D721Med (cell line): Measurements from ENCODE around the gene PRAC2.

Experiments used
- DNase-seq: peaks from one replicate; pipeline ENCODE4 v3.0.0; 2011; ENCODE audit warnings: low spot score; ENCODE audit not compliant: insufficient read length
- FAIRE-seq: peaks from 2 replicates; lab custom pipeline; 2011; peaks lifted over from hg19 to GRCh38; lab: Jason Lieb, UNC
- TF ChIP-seq, protein P1 (sequence below): IDR thresholded peaks from 2 replicates; pipeline ENCODE4 v1.5.1; 2012; ENCODE audit warnings: mild to moderate bottlenecking, control low read depth; ENCODE audit not compliant: insufficient read depth; ENCODE audit errors: missing control alignments

PRAC2 gene

DNA sequence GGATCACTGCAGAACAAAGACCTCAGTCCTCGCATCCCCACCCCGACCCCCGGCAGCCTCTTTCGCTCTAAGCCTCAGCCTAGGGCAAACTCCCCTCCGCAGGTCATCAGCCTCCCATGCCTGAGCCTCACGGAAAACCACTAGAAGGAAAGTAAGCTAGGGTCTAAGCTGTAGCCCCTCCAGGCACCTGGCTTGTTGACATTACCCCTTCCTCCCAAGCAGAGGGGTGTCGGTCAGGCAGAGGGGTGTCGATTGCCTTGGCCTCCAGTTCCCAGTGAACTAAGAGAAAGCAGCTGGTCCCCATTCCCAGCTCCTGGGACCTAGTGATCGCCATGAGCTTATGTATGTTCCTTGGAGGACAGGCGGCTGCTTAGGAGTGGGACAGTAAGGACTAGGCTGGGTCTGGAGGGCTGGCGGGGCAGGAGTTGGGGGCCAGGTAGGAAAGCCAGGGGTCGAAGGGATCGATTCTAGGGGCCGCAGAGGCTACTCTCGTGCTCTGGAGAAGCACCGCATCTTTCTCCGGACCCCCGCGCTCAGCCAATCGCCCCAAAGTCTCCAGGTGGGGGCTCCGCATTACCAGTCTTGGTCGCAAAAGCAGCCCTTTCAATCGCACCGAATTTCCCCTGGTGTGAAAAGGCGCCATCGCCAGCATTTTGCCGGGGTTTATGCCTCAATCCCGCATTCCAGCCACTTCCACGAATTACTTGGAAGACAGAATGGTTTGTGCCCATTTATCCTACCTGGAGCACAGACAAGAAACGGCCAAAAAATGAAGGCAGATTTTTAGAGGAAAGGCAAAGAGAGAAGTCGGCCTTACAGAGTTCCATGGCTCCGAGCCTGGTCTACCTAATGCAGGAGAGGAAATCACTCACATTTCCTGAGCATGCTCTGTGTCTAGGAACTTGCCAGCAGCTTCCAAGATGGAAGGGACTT, 26.9 kb downstream of the PRAC2 start:
- TF ChIP-seq, protein P1, sequence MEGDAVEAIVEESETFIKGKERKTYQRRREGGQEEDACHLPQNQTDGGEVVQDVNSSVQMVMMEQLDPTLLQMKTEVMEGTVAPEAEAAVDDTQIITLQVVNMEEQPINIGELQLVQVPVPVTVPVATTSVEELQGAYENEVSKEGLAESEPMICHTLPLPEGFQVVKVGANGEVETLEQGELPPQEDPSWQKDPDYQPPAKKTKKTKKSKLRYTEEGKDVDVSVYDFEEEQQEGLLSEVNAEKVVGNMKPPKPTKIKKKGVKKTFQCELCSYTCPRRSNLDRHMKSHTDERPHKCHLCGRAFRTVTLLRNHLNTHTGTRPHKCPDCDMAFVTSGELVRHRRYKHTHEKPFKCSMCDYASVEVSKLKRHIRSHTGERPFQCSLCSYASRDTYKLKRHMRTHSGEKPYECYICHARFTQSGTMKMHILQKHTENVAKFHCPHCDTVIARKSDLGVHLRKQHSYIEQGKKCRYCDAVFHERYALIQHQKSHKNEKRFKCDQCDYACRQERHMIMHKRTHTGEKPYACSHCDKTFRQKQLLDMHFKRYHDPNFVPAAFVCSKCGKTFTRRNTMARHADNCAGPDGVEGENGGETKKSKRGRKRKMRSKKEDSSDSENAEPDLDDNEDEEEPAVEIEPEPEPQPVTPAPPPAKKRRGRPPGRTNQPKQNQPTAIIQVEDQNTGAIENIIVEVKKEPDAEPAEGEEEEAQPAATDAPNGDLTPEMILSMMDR: no peak
- DNase-seq (no peak), FAIRE-seq (no peak)

DNA sequence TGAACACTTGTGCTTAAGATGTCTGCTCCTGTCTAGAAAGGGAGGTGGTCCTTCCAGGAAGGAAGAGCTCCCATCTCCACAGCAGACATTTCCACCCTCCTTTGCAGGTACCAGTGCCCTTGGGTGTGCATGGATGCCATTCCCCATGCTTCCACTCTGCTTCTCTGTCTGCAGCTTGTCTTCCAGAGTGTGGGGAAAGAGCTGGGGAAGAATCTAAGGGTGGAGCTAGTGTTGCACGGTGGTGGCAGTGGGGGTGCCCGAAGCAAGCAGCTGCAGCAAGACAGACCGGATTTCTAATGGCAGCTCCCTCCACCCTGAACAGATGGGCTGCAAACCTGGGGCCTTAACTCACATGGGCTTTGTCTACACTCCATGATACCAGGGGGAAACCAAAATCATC, 28.2 kb downstream of the PRAC2 start:
- DNase-seq (no peak), FAIRE-seq (no peak)
- TF ChIP-seq, protein P1: no peak

DNA sequence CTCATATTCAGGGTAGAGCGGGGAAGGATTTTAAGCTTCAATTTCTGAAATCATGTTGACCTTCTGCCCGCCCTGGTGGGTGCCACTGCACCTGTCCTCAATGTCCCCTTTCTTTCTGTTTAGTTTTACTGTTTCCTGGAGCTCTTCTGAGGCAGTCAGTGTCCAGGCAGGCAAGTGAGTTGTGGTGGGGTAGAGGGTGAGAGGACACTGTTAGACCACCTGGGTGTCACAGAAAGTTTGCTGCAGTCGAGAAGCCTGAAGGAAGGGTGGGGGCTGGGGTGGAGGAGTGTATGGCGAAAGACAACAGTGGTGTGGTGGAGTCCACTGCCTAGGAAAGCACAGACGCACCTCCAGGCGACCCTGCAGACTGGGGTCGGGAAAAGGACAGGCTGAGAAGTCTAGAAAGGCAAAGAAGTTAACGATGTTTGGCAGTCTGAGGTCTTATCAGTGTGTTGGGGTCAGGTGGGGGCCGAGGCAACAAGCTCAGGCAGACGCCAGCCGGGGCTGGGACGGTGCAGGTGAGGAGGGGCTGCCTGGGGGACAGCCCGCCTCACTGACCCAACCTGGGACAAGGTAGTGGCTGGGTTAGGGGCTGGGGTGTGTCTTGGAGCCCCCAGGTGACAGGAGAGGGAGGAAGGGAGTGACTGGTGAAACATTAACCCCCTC, 28.9 kb downstream of the PRAC2 start:
- DNase-seq (no peak), FAIRE-seq (no peak)
- TF ChIP-seq, protein P1: no peak

DNA sequence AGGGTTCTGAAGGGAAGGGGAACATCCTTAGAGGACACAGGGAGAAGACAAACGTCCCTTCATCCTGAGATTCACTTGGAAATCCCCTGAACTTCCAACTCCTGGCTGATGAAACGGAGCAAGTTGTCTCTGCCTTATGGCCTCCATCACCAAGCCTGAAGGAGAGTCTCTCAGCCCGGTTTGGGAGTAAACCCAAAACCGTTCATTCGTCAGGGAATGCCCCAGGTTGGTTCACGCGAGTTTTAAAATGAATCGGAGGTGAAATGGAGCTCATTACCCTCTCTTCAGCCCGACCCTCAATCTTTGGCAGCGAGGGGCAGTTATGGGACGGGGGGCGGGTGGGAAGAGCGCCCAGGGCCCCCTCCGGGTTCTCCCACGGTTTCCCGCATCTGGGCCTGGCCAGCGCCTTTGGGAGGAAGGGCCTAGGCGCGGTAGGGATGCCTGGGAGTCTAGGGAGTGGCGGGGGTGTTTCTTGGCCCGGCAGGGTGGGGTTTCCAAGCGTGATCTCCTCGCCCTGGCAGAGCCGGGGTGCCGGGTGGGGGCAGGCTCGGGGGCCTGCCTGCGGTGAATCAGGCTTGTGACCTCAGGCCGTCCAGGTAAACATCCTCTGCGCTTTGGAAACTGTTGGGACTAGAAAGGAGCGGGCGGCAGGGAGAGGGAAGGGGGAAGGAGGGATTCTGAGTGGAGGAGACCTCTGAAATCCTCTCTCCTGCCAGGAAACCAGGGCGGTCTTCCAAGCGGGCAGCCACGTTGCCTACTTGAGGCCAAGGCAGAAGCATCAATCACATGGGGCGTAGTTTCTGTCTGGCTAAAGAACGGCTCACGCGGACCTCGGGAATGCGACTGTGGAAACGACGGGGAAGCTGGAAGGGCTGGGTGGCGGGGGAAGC, 29.7 kb downstream of the PRAC2 start:
- TF ChIP-seq, protein P1: no peak
- DNase-seq: no peak
- FAIRE-seq: no peak

DNA sequence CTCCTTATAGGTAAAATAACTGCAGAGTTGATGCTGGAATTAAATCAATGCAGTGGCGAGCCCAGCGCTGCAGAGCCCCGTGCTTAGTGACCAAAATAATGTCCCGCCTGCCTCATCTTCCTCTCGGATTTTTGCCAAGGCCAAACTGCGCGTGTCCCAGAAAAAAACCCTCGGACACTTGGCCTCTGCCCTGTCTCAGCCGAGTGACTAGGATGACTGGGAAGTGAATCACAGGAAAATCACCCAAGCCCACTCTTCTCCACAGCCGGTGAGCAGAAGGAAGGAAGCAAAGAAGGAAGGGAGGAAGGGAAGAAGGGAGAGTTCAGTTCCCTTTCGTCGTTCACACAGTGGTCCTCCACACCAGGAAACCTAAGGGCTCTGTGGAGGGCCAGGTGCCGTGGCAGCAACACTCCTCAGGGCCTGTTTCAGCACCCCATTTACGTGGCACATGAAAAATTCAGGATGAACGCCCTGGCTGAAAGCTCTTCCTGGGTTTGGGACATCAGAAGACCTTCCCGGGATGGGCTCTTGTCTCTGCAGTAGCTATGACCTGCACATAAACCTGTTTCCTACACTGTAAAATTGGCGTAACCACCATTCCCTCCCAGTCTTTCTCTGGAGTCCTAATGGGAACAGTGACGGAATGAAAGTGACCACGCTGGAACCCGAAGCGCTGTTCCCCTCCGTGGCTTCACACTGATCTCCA, 31.0 kb downstream of the PRAC2 start:
- DNase-seq (no peak), FAIRE-seq (no peak)

More for the DNA sequence above, 31.0 kb downstream of the PRAC2 start:
- TF ChIP-seq, protein P1: no peak
